Liver (tissue), 9 donors: ENCODE measurements around the gene ADAP2. TPM values are rescaled to one million over a fixed set of nuclear protein-coding genes. Genes with fewer than 3 reads are reported as not detected.

Source experiments
- DNase-seq: peaks from one replicate; pipeline ENCODE4 v3.0.0-alpha.2; 2017; ENCODE audit warnings: low spot score
- H3K27ac ChIP-seq, 2 donors: one replicate each; pipeline ENCODE4 v1.7.0; 2013; ENCODE audit warnings: inconsistent platforms in 2 of 2, low read length in 2 of 2, control low read depth in 1 of 2, low read depth in 1 of 2, mild to moderate bottlenecking in 1 of 2
- H3K27me3 ChIP-seq, 4 donors: one replicate each; pipeline versions ENCODE4 v1.6.1 to v1.7.0; 2013; ENCODE audit warnings: low read length in 3 of 4, inconsistent platforms in 1 of 4, mild to moderate bottlenecking in 1 of 4, moderate library complexity in 1 of 4; ENCODE audit not compliant: control insufficient read depth in 4 of 4, insufficient read depth in 4 of 4
- H3K36me3 ChIP-seq, 4 donors: one replicate each; pipeline versions ENCODE4 v1.6.1 to v1.7.0; 2013; ENCODE audit warnings: low read length in 3 of 4, mild to moderate bottlenecking in 3 of 4, low read depth in 1 of 4, moderate library complexity in 1 of 4; ENCODE audit not compliant: control insufficient read depth in 4 of 4, insufficient read depth in 3 of 4
- H3K4me1 ChIP-seq, 4 donors: one replicate each; pipeline versions ENCODE4 v1.6.1 to v1.7.0; 2013; ENCODE audit warnings: low read length in 3 of 4, mild to moderate bottlenecking in 3 of 4, moderate library complexity in 1 of 4; ENCODE audit not compliant: control insufficient read depth in 4 of 4, insufficient read depth in 4 of 4
- H3K4me3 ChIP-seq, 3 donors: one replicate each; pipeline versions ENCODE4 v1.6.1 to v1.7.0; 2013; ENCODE audit warnings: low read length in 3 of 3, control low read depth in 1 of 3, low read depth in 1 of 3, mild to moderate bottlenecking in 1 of 3
- H3K9ac ChIP-seq, 2 donors: one replicate each; pipeline ENCODE4 v1.7.0; 2013; ENCODE audit warnings: low read length in 2 of 2, mild to moderate bottlenecking in 2 of 2, moderate library complexity in 2 of 2, control low read depth in 1 of 2, low read depth in 1 of 2
- H3K9me3 ChIP-seq, 4 donors: one replicate each; pipeline versions ENCODE4 v1.6.1 to v1.7.0; 2013; ENCODE audit warnings: low read length in 3 of 4; ENCODE audit not compliant: control insufficient read depth in 4 of 4
- EGR1 ChIP-seq, 2 donors: IDR thresholded peaks; 2 replicates each; pipeline ENCODE4 v1.6.1; 2016 to 2018; ENCODE audit warnings: antibody characterized with exemption in 2 of 2, low read depth in 2 of 2
- FOXA1 ChIP-seq: IDR thresholded peaks from 2 replicates; pipeline ENCODE4 v1.6.1; 2016; ENCODE audit warnings: antibody characterized with exemption
- FOXA2 ChIP-seq: IDR thresholded peaks from 2 replicates; pipeline ENCODE4 v1.6.1; 2016; ENCODE audit warnings: antibody characterized with exemption
- GABPA ChIP-seq, 2 donors: IDR thresholded peaks in 1 of 2; conservative IDR thresholded peaks in 1 of 2; 2 replicates each; pipeline ENCODE4 v1.6.1; 2016; ENCODE audit warnings: antibody characterized with exemption in 2 of 2, mild to moderate bottlenecking in 1 of 2, moderate library complexity in 1 of 2
- HNF4A ChIP-seq, 2 donors: conservative IDR thresholded peaks; 2 replicates each; pipeline ENCODE4 v1.6.1; 2016; ENCODE audit warnings: antibody characterized with exemption in 2 of 2, mild to moderate bottlenecking in 2 of 2
- HNF4G ChIP-seq: IDR thresholded peaks from 2 replicates; pipeline ENCODE4 v1.6.1; 2016; ENCODE audit warnings: antibody characterized with exemption
- JUND ChIP-seq, 2 donors: IDR thresholded peaks; 2 replicates each; pipeline ENCODE4 v1.6.1; 2016; ENCODE audit warnings: antibody characterized with exemption in 2 of 2
- MAX ChIP-seq: IDR thresholded peaks from 2 replicates; pipeline ENCODE4 v1.6.1; 2016; ENCODE audit warnings: antibody characterized with exemption
- NR2F2 ChIP-seq: IDR thresholded peaks from 2 replicates; pipeline ENCODE4 v1.6.1; 2016; ENCODE audit warnings: antibody characterized with exemption
- RAD21 ChIP-seq, 2 donors: IDR thresholded peaks; 2 replicates each; pipeline ENCODE4 v1.6.1; 2016; ENCODE audit warnings: antibody characterized with exemption in 2 of 2, mild to moderate bottlenecking in 2 of 2
- REST ChIP-seq: IDR thresholded peaks from 2 replicates; pipeline ENCODE4 v1.6.1; 2016; ENCODE audit warnings: antibody characterized with exemption, mild to moderate bottlenecking
- RXRA ChIP-seq, 2 donors: IDR thresholded peaks; 2 replicates each; pipeline ENCODE4 v1.6.1; 2017 to 2018; ENCODE audit warnings: antibody characterized with exemption in 2 of 2, mild to moderate bottlenecking in 1 of 2
- SP1 ChIP-seq: IDR thresholded peaks from 2 replicates; pipeline ENCODE4 v1.6.1; 2018; ENCODE audit warnings: antibody characterized with exemption, mild to moderate bottlenecking
- TAF1 ChIP-seq: conservative IDR thresholded peaks from 2 replicates; pipeline ENCODE4 v1.6.1; 2016; ENCODE audit warnings: antibody characterized with exemption, mild to moderate bottlenecking
- YY1 ChIP-seq: IDR thresholded peaks from 2 replicates; pipeline ENCODE4 v1.6.1; 2016; ENCODE audit warnings: antibody characterized with exemption, mild to moderate bottlenecking
- ZBTB33 ChIP-seq: IDR thresholded peaks from 2 replicates; pipeline ENCODE4 v1.6.1; 2016; ENCODE audit warnings: antibody characterized with exemption
- WGBS: extraction: QIAGEN DNeasy Blood & Tissue Kit; methylation state at CpG from one replicate; pipeline ENCODE4 v1.1.7; 2013; 5-methylcytosine and 5-hydroxymethylcytosine counted together
- polyA plus RNA-seq, 2 donors: library from polyadenylated mRNA; stranded (reverse) in 1 of 2; unstranded in 1 of 2; fragments of 200-250 nt in 1 of 2; fragments of >200 nt in 1 of 2; fragmentation: Nextera tagmentation in 1 of 2; extraction: Ambion mirVana in 1 of 2; gene quantifications; one replicate each; pipeline versions ENCODE4 v1.2.1 to v1.2.3, GENCODE V29; 2013 to 2015
- total RNA-seq, 2 donors: library from RNA; depleted of rRNA; stranded (reverse); fragments of >200 nt; gene quantifications; one replicate each; pipeline ENCODE4 v1.2.3, GENCODE V29; 2014
- TF ChIP-seq, protein P1 (sequence below): IDR thresholded peaks from 2 replicates; pipeline ENCODE4 v1.6.1; 2016; ENCODE audit warnings: antibody characterized with exemption
- TF ChIP-seq, protein P2 (sequence below): fragments of 150-350 bp; IDR thresholded peaks from 2 replicates; pipeline ENCODE4 v1.5.1; 2017; ENCODE audit warnings: improper control_type of control experiment, low read depth, low read length; ENCODE audit not compliant: missing input control
- donor health status: healthy.
- donor health status: healthy.
- donor health status: healthy.
- donor health status: healthy.
- donor health status: healthy.

Gene ADAP2
- total and polyA plus RNA-seq, 4 donors, result 5.2 to 18.6 (median 11.9) TPM

DNA sequence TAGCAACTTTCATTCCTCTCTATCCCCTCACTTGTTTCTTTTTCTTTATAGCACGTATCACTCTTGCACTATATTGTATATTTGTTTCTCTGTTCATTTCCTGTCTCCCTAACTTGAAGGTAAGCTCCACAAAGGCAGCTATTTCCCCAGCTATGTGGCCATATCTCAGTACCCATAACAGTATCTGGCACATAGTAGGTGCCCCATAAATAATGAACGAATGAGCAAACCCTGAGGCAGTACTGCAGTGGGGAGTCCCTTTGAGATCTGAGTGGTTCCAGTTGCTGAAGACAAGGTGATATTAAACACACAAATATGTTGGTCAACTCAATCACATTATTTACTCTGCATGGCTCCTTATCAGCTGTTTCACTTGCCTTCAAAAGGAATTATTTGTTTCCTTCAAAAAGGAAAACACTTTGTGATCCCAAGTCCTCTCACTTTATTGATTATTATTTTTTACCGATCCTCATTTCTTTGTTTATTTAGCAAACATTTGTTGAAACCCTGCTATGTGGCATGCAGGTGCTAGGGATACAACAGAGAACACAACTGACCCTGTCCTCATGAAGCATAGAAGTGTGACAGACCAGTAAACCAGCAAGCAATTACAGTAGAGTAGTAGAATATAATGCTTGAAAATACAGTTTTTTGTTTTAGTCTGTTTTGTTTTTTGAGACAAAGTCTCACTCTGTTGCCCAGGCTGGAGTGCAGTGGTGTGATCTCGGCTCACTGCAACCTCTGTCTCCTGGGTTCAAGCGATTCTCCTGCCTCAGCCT, 5.7 kb upstream of the ADAP2 start:
- no peak for TF ChIP-seq FOXA1
- TF ChIP-seq NR2F2, result no peak
- TF ChIP-seq REST, result no peak
- TF ChIP-seq FOXA2, result no peak
- no peak for TF ChIP-seq HNF4G
- no peak for TF ChIP-seq JUND (IDR thresholded peaks at IDR 0.05)
- no peak for TF ChIP-seq MAX
- TF ChIP-seq, protein P1, sequence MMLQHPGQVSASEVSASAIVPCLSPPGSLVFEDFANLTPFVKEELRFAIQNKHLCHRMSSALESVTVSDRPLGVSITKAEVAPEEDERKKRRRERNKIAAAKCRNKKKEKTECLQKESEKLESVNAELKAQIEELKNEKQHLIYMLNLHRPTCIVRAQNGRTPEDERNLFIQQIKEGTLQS, result no peak
- TF ChIP-seq GABPA (IDR thresholded peaks at IDR 0.05 in 1 of 2, conservative IDR thresholded peaks at IDR 0.05 in 1 of 2), result no peak
- TF ChIP-seq RXRA (IDR thresholded peaks at IDR 0.05), result no peak
- no peak for TF ChIP-seq YY1
- TF ChIP-seq, protein P2, sequence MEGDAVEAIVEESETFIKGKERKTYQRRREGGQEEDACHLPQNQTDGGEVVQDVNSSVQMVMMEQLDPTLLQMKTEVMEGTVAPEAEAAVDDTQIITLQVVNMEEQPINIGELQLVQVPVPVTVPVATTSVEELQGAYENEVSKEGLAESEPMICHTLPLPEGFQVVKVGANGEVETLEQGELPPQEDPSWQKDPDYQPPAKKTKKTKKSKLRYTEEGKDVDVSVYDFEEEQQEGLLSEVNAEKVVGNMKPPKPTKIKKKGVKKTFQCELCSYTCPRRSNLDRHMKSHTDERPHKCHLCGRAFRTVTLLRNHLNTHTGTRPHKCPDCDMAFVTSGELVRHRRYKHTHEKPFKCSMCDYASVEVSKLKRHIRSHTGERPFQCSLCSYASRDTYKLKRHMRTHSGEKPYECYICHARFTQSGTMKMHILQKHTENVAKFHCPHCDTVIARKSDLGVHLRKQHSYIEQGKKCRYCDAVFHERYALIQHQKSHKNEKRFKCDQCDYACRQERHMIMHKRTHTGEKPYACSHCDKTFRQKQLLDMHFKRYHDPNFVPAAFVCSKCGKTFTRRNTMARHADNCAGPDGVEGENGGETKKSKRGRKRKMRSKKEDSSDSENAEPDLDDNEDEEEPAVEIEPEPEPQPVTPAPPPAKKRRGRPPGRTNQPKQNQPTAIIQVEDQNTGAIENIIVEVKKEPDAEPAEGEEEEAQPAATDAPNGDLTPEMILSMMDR, result no peak
- no peak for TF ChIP-seq TAF1
- no peak for TF ChIP-seq ZBTB33
- TF ChIP-seq EGR1 (IDR thresholded peaks at IDR 0.05; ENCODE audit: low read depth in 2 of 2), result no peak
- TF ChIP-seq SP1, result no peak
- TF ChIP-seq RAD21 (IDR thresholded peaks at IDR 0.05), result no peak
- no peak for TF ChIP-seq HNF4A (conservative IDR thresholded peaks at IDR 0.05)
- no peaks in the 10 kb centered on the region for H3K9me3 ChIP-seq
- H3K4me3 ChIP-seq, result no peak overlapping the region
- H3K36me3 ChIP-seq, result no peaks in the 10 kb centered on the region
- H3K27me3 ChIP-seq, result no peaks in the 10 kb centered on the region
- no peaks in the 10 kb centered on the region for H3K4me1 ChIP-seq
- DNase-seq, result no peak
- H3K27ac ChIP-seq, result no peak overlapping the region
- no peak overlapping the region for H3K9ac ChIP-seq
- WGBS, result 64% methylated on average over 5 of the region's 5 CpGs
